ENCODE data around the gene SESN2.
"Not testable (repeated sequence)": the region's sequence is repeated elsewhere in the genome, so short reads cannot be mapped to it uniquely, and the experiment has no call there.

Gene SESN2

DNA sequence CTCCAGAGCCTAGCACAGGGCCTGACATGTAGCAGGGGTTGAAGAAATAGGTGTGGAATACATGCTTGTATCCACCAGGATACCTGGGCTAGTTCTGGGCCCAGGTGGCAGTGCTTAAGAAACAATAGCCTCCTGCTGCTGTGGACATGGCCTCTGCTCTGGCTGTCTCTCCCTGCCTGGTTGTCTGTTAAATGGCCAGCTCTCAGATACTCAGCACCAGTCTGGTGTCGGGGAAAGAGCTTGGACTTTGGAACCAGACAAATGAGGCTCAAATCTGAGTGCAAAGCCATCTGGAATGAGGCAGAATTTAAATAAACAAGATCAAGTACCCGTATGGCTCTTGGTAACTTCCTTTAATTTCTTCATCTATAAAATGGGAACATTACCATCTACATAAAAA, 31.5 kb downstream of the SESN2 start:
- no peak for DNase-seq

DNA sequence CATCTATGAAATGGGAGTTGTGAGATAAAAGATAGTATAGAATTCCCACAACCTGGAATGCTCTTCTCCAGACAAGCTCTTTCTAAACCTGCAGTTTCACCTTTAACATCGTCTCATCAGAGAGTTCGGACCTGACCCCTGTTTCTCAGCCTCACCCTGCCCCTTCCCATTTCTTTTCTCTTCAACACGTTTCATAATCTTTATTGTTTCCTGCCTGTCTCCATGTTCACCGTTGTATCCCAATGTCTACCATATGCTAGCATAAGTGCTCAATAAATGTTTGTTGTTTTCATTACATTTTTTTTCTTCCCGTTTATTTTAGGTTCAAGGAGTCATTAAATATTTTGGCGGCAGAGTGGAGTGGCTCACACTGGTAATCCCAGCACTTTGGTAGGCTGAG, 32.4 kb downstream of the SESN2 start:
- no peak for DNase-seq

DNA sequence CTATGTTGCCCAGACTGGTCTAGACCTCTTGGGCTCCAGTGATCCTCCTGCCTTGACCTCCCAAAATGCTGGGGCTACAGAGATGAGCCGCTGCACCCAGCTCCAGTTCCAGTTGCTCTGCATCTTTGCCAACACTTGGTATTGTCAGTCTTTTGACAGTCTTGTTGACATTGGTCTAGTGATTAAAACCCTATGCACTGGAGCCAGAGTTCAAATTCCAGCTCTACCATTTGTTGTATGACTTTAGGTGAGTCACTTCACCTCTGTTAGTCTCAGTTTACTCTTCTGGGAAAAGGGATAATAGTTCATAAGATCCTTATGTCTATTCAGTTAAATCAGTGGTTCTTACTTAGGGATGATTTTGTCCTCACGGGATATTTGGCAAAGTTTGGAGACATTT, 36.6 kb downstream of the SESN2 start:
- no peak for DNase-seq

DNA sequence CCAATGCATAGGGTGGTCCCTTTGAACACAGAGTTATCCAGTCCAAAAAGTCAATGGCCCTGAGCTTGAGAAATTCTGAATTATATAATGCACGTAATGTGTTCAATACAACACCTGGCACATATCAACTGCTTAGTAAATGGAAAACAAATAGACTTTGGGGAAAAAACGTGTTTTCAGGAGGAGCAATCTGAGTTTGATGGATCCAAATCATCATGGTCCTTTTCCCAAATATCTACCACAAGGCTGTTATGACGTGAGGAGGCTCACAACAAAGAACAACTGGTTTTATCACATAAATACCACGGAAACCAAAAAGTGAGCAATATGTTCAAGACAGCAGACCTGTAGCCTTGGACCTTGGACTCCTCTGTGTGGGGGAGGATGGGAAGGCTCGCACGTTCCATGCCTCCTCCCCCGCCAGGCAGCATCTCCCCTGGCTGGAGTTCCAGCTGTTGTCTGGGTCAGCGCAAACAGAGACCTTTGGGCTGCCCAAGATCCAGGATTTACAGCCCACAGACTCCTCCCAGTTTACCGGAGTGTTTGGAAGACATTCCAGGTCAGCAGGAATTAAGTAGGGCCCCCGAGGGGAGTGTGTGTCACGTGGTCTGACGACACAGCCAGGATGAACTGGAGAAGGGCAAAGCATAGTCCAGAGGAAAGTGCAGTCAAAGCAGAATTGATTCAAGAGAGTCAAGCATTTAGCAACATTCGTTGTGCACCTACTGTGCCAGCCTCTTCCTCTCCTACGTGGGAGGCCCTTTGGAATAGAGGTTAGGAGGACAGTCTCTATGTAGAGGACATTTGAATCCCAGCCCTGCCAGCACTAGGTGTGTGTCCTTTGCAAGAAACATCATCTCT, 37.3 kb downstream of the SESN2 start:
- no peak for DNase-seq

DNA sequence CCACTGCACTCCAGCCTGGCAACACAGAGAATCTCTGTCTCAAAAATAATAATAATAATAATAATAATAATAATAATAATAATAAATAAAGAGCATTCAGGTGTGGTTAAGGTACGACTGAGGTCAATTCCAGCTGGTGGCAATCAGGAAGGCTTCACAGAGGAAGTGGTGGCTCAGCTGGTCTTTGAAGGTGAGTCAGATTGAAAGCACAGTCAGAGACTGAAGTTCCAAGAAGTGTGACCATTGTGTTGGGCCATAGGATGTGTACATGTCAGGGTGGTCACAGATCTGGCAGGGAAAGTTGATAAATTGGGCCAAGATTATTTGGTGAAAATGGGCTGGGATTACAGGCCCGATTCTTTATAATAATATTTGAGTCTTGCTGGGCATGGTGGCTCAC, 38.5 kb downstream of the SESN2 start:
- DNase-seq: peak; percentile 49

DNA sequence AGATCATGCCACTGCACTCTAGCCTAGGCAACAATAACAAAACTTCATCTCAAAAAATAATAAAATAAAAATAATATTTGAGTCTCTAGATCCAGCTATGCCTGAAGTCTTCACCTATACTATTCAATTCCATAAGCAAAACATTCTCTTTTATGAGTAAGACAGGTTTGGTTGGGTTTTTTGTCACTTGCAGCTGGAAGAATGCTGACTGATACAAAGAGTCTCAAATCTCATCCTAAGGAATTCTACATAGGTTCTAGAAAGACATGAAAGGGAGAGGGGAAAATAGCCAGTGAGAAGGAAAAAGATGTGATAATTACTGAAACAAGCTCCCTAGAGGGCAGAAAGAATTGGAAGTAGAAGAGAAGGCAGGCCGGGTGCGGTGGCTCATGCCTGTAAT, 39.1 kb downstream of the SESN2 start:
- no peak for DNase-seq

DNA sequence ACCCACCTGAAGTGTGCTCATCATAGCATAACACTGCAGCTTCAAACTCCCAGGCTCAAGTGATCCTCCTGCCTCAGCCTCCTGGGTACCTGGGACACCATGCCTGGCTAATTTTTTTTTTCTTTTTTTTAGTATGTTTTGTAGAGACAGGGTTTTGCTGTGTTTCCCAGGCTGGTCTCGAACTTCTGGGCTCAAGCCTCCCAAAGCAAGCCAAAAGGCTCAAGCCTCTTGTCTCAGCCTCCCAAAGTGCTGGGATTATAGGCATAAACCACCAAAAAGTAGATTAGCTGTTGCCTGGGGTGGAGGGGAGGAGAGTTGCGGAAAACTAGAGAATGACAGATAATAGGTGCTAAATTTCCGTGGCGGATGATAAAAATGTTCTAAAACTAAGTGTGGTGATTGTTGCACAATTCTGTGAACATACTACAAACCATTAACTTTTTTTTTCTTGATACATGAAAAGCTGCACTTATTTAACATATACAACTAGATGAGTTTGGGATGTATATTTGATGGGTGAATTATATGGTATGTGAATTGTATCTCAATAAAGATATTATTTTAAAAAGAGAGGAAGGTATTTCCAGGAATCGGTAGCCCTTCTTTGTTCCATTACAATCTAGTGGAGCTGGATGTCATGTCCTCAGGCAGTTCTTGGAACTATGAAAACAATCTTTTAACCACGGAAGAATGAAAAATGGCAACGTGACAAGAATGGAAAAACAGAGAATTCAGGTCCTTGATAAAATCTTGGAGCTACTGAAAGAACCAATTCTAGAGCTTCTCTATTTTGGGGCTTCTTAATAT, 42.3 kb downstream of the SESN2 start:
- no peak for DNase-seq

DNA sequence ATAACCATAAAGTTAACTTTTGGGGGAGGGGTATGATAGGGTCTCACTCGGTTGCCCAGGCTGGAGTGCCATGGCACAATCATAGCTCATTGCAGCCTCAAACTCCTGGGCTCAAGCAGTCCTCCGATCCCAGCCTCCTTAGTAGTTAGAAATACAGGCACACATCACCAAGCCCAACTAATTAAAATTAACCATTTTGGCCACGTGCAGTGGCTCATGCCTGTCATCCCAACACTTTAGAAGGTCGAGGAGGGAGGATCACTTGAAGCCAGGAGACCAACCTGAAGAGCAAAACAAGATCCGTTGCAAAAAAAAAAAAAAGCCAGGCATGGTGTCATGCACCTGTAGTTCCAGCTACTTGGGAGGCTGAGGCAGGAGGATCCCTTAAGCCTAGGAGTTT, 42.9 kb downstream of the SESN2 start:
- DNase-seq: no peak

DNA sequence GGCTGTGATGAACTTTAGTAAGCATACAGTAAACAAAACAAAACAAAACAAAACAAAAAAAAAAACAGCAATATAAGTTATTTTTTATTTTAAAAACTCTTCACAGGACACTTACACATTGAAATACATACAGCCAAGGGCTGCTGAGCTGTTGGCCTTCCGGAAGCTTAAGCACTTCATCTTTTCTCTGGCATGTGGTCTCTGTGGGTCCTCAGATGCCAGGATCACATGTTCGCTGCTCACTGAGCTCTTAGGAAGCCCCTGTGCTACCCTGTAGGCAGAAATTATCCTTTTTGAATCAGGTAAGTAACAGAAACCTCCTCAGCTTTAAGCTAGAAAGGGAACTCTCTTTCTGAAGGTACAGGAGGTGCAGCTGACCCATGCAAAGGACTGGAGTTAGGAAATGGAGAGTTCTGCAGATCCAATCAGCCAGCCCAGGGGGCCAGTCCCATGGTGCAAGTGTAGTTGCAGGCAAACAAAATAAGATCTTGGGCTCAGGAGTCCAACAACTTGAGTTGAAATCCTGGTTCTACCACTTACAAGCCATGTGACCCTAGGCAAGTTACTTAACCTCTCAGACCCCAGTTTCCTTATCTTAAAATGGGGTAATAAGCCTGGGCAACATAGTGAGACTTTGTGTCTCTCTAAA, 47.1 kb downstream of the SESN2 start:
- DNase-seq: no peak

DNA sequence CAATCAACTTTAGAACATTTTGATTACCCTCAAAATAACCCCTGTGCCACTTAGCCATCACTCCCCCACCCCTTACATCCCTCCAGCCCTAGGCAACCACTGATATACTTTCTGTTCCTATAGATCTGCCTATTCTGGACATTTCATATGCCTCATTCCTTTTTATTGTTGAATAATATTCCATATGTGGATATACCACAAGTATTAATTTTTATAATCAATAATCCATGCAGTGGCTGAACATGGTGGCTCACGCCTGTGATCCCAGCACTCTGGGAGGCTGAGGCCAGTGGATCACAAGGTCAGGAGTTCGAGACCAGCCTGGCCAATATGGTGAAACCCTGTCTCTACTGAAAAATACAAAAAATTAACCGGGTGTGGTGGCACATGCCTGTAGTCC, 49.4 kb downstream of the SESN2 start:
- no peak for DNase-seq

DNA sequence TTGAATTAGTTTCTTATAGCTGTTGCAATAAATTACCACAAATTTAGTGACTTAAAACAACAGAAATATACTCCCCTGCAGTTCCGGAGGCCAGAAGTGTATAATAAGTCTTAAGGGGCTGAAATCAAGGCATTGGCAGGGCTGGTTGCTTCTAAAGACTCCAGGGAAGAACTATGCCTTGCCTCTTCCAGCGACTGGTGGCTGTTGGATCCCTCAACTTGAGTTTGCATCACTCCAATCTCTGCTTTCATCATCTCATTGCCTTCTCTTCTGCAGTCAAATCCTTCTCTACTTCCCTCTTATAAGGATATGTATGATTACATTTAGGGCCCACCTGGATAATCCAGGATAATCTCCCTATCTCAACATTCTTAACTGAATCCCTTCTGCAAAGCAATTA, 50.4 kb downstream of the SESN2 start:
- DNase-seq: no peak

DNA sequence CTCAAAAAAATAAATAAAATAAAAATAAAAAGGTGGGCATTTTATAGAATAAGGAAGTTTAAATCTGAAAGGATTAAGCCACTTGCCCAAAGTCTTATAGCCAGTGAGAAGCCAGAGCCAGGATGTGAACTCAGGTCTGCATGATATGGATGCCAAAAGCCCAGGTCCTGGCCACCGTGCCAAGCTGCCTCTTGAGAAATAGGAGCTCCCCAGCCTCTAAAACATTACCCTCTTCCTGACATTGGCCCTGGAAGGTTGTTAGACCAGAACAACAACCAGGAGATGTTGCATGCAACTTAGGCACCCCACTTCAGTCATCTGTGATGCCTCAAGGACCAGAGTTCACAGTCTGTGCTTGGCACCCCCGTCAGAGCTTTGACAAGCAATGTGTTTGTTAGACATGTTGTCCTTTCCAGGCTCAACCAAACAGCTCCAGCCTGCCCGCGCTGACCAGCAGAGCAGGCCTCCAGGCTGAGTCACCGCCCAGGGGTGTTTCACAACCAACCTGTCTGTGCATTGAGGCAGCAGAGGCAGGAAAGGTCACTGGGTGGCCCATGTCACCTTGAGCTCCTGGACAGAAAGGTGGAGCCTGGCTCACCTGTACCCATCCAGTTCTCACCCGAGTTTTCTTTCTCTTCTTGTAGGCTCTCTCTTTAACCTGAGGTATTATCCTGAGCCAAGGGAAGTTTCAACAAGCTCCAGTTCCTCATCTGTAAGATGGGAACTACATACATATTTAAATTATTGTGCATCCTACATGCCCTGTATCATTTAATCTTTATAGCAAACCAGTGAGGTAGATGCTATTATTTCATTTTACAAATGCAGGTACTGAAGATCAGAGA, 54.6 kb downstream of the SESN2 start:
- DNase-seq: peak; percentile 80

DNA sequence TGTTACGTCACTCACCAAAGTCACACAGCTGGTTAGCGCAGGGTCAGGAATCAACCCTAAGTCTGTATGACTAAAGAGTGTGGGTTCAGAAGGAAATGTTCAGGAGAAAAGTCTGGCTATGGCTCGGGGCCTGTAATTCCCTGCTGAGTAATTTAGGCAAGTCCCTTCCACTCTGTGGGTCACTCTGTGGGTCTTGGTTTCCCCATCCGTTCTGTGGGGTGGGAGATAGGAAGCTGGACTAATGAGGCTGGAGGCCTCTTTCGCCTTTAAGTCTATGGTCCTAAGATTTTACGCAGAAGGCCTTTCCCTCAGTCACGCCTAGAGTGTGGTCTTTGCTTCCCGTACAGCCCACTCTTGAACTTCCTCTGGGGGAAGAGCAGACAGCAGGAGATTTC, 55.2 kb downstream of the SESN2 start:
- DNase-seq: peak; percentile 78

DNA sequence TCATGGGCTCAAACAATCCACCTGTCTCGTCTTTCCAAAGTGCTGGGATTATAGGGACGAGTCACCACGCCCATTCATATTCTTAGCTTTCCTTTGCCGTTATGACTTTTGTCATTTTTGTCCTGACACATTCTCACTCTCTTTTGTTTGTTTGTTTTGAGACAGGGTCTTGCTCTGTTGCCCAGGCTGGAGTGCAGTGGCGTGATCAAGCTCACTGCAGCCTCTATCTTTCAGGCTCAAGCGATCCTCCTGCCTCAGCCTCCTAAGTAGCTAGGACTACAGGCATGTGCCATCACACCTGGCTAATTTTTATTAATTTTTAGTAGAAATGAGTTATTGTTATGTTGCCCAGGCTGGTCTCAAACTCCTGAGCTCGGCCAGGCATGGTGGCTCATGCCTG, 57.7 kb downstream of the SESN2 start:
- DNase-seq: no peak

DNA sequence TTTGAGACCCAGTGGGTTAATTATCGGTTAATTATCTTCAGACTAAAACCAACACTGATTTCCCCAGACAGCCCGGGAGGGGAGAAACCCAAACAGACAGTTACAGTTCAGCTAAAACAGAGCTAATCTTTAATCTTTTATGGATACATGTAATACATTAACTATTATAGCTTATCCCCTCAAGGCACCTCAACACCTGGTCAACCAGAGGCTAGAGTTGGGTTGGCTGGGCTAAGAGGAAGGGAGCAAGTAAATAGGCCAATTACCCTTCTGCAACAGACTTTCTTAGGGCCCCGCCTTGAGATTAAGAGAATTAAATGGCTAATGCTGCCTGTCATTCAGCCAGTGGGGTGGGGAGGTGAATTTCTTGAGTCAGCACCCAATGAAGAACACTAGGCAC, 62.9 kb downstream of the SESN2 start:
- no peak for DNase-seq

DNA sequence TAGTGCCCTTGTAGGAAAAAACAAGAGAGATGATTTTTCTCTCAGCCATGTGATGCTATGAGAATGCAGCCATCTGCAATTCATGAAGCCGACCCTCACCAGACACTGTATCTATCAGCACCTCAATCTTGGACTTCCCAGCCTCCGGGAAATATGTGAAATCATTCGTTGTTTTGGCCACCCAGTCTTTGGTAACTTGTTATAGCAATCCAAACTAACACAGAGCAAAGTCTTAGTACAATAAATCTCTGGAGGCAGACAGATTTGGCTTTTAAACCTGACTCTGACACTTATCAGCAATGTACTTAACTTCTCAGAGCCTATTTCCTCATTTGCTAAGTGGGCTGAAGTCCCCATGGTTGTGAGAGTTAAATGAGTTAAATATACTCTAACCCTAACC, 64.4 kb downstream of the SESN2 start:
- DNase-seq: no peak

DNA sequence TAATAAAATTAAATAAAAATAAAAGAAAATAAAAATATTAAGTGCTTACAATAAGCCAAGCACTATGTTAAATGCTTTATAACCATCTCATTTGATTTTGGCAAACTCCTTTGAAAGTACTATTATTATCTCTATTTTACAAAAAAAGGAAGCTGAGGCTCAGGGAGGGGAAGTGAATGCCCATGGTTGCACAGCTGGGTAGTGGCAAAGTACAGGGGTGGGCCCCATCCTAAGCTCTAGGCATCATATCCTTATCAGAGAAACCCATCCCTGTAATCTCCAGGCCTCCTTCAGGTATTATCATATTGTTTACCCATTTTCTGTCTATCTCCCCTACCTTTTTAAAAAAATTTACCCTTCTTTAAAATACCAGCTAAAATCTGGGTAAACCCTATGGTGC, 67.2 kb downstream of the SESN2 start:
- peak; percentile 57 for DNase-seq

DNA sequence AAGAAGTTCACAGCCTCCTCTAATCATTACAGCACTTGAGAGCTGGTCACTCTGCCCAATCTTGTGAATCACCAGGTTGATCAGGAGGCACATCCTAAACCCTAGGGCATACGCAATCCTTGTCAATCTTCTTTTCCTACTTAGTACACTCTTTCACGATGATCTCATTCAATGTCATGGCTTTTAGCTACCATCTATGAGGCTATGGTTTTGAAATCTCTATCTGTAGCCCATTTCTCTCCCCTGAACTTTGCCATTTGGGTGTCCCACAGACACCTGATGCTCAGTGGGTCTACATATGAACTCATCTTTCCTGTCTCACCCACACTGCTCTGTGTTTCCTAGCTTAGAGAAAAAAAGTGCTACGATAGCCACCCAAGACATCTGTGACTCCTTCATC, 67.7 kb downstream of the SESN2 start:
- peak; percentile 86 for DNase-seq

DNA sequence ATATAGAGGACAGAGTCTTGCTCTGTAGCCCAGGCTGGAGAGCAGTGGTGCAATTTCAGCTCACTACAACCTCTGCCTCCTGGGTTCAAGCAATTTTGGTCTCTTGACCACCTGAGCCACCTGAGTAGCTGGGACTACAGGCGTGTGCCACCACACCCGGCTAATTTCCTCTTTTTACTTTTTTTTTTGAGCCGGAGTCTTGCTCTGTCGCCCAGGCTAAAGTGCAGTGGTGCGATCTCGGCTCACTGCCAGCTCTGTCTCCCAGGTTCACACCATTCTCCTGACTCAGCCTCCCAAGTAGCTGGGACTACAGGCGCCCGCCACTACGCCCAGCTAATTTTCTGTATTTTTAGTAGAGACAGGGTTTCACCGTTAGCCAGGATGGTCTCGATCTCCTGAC, 68.1 kb downstream of the SESN2 start:
- DNase-seq: not testable (repeated sequence)

DNA sequence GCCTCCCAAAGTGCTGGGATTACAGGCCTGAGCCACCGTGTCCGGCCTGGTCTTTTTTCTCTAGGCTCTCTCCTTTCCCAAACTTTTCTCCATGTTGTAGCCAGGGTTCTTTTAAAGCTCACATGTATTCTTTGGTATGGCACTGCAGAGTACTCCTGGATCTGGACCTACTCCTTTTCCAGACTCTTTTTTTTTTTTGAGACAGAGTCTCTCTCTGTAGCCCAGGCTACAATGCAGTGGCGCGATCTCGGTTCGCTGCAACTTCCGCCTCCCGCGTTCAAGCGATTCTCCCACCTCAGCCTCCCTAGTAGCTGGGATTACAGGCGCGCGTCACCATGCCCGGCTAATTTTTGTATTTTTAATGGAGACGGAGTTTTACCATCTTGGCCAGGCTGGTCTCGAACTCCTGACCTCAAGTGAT, 68.9 kb downstream of the SESN2 start:
- DNase-seq: no peak

DNA sequence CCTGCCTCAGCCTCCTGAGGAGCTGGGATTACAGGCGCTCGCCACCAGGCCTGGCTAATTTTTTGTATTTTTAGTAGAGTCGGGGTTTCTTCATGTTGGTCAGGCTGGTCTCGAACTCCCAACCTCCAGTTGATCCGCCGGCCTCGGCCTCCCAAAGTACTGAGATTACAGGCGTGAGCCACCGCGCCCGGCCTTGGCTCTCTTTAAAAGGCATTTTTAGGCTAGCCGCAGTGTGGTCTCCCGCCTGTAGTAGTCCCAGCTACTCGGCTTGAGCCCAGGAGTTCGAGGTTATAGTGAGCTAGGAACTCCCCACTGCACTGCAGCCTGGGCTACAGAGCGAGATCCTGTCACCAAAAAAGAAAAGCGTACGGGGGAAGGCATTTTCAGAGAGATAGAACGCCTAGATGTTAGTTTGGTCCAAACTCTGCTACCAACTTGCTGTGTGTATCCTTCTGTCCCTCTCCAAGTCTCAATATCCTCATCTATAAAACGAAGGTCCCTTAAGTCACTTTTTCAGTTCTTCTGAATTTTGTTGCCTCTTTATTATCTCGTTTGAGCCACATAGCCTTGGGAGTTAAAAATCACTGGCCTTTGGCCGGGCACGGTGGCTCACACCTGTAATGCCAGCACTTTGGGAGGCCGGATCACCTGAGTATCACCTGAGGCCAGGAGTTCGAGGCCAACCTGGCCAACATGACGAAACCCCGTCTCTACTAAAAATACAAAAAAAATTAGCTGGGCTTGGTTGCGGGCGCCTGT, 70.3 kb downstream of the SESN2 start:
- DNase-seq: peak; percentile 35

Measured in inflammatory macrophage treated with lipopolysaccharide for 4 hours (primary cell).